CD4-positive, alpha-beta T cell (primary cell): Measurements from ENCODE around the gene GALC. TPM values are rescaled to one million over a fixed set of nuclear protein-coding genes. Genes with fewer than 3 reads are reported as not detected.

Experiments used
- ATAC-seq: fragments of 200-7000 bp; cut with Tn5 transposase; one replicate; pipeline ENCODE4 v1.10.0; 2022; ENCODE audit warnings: mild to moderate bottlenecking; ENCODE audit not compliant: poor library complexity
- CTCF ChIA-PET: fragments of 350-600 bp; sonication (Branson Sonifier 250); formaldehyde crosslinking; loops from one replicate; lab custom pipeline; 2021; ENCODE audit warnings: antibody characterized with exemption, inconsistent platforms; lab: Charles Lee
- POLR2A ChIA-PET: fragments of 350-600 bp; sonication (Branson Sonifier 250); formaldehyde crosslinking; loops from one replicate; lab custom pipeline; 2021; ENCODE audit warnings: antibody characterized with exemption, inconsistent platforms; lab: Charles Lee
- DNase-seq, 14 experiments: peaks; one replicate each; pipeline ENCODE4 v3.0.0-alpha.2; 2013 to 2020; ENCODE audit warnings: mixed read lengths in 2 of 14
- H3K27ac ChIP-seq, 2 donors: one replicate each; pipeline versions ENCODE4 v1.5.1 to v1.7.0; 2013; ENCODE audit warnings: low read length in 2 of 2, low read depth in 1 of 2, mild to moderate bottlenecking in 1 of 2
- H3K27me3 ChIP-seq, 2 experiments: 1 replicate in 1 of 2; 2 replicates in 1 of 2; pipeline versions ENCODE4 v1.6.1 to v1.7.0; 2013; ENCODE audit warnings: low read length in 2 of 2, control low read depth in 1 of 2, mild to moderate bottlenecking in 1 of 2, moderate library complexity in 1 of 2; ENCODE audit not compliant: insufficient read depth in 2 of 2, control insufficient read depth in 1 of 2
- H3K36me3 ChIP-seq: one replicate; pipeline ENCODE4 v1.6.1; 2013; ENCODE audit warnings: low read length, control low read depth; ENCODE audit not compliant: insufficient read depth
- H3K4me1 ChIP-seq: one replicate; pipeline ENCODE4 v1.6.1; 2013; ENCODE audit warnings: low read length, control low read depth; ENCODE audit not compliant: insufficient read depth
- H3K4me3 ChIP-seq: one replicate; pipeline ENCODE4 v1.5.1; 2013; ENCODE audit warnings: mild to moderate bottlenecking, low read length, moderate library complexity
- H3K9me3 ChIP-seq, 2 experiments: 1 replicate in 1 of 2; 2 replicates in 1 of 2; pipeline versions ENCODE4 v1.6.1 to v1.7.0; 2013; ENCODE audit warnings: low read length in 2 of 2, mild to moderate bottlenecking in 2 of 2, control low read depth in 1 of 2, moderate library complexity in 1 of 2; ENCODE audit not compliant: control insufficient read depth in 1 of 2, insufficient read depth in 1 of 2
- H3K27ac Mint-ChIP-seq: one replicate; pipeline ENCODE4 v1.8.0; 2020; ENCODE audit warnings: mixed read lengths
- H3K27me3 Mint-ChIP-seq: one replicate; pipeline ENCODE4 v1.8.0; 2021; ENCODE audit warnings: mixed read lengths
- H3K36me3 Mint-ChIP-seq: one replicate; pipeline ENCODE4 v1.8.0; 2021; ENCODE audit warnings: low read depth, mixed read lengths
- H3K4me1 Mint-ChIP-seq: one replicate; pipeline ENCODE4 v1.8.0; 2021; ENCODE audit warnings: low read depth, mixed read lengths
- H3K4me3 Mint-ChIP-seq: one replicate; pipeline ENCODE4 v1.8.0; 2020; ENCODE audit warnings: mild to moderate bottlenecking, mixed read lengths
- H3K9me3 Mint-ChIP-seq: one replicate; pipeline ENCODE4 v1.8.0; 2020; ENCODE audit warnings: mixed read lengths
- intact Hi-C, 2 experiments: fragments of 100-400 bp; cut with DNase I in 1 of 2; cut with micrococcal nuclease in 1 of 2; formaldehyde crosslinking; loops; one replicate each; pipeline versions ENCODE4 v1.15.1 to v1.9.0; 2023 to 2025; cut with DNase I, micrococcal nuclease
- total RNA-seq, 174 experiments: library from RNA in 2 of 174; stranded (reverse) in 2 of 174; gene quantifications; one replicate each; pipeline ENCODE4 v1.2.3 and lab custom pipeline; 2021 to 2026
- TF ChIP-seq, protein P1 (sequence below): fragments of 200-600 bp; IDR thresholded peaks from one replicate; pipeline ENCODE4 v1.8.0; 2022; ENCODE audit warnings: antibody characterized with exemption, mild to moderate bottlenecking

GALC gene
- total RNA-seq, 2 experiments from 2014 or later: 14.7 to 14.9 TPM

GRCh38 chr14:88013750-88014349 is 20.9 kb upstream of the GALC start:
- Histone ChIP-seq H3K36me3 (peaks cover 35% of the 10 kb centered on the region), H3K27me3 (no peaks in the 10 kb centered on the region), H3K4me3 (no peak overlapping the region), H3K27ac (no peak overlapping the region), H3K9me3 (no peaks in the 10 kb centered on the region), H3K4me1 (peaks cover 15% of the 10 kb centered on the region)
- TF ChIP-seq, protein P1, sequence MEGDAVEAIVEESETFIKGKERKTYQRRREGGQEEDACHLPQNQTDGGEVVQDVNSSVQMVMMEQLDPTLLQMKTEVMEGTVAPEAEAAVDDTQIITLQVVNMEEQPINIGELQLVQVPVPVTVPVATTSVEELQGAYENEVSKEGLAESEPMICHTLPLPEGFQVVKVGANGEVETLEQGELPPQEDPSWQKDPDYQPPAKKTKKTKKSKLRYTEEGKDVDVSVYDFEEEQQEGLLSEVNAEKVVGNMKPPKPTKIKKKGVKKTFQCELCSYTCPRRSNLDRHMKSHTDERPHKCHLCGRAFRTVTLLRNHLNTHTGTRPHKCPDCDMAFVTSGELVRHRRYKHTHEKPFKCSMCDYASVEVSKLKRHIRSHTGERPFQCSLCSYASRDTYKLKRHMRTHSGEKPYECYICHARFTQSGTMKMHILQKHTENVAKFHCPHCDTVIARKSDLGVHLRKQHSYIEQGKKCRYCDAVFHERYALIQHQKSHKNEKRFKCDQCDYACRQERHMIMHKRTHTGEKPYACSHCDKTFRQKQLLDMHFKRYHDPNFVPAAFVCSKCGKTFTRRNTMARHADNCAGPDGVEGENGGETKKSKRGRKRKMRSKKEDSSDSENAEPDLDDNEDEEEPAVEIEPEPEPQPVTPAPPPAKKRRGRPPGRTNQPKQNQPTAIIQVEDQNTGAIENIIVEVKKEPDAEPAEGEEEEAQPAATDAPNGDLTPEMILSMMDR: peak; percentile 62
- POLR2A ChIA-PET: interaction anchor here (3.0 to 4.3 kb wide), 2 partner anchors 8 to 21 kb away, joined by 13 to 27 read pairs; partner anchors contain the start of genes GALC and GPR65
- CTCF ChIA-PET: interaction anchor here (0.9 to 2.6 kb wide), 5 partner anchors 15 to 155 kb away, joined by 3 to 11 read pairs (median 3); partner anchors contain the start of gene GALC
- intact Hi-C loops: loop anchor here (2.0 to 5.0 kb wide), 2 partner anchors 72 to 155 kb away; no protein-coding TSS in a partner anchor
- DNase-seq (peak in 10 of 14 experiments; percentile 7 to 74 (median 26)), ATAC-seq (peak; percentile 52)
- no peaks in the 10 kb centered on the region for H3K9me3 Mint-ChIP-seq
- peaks cover 77% of the 10 kb centered on the region for H3K36me3 Mint-ChIP-seq
- no peak overlapping the region for H3K4me3 Mint-ChIP-seq
- peaks cover 78% of the 10 kb centered on the region for H3K4me1 Mint-ChIP-seq
- H3K27ac Mint-ChIP-seq: peak overlapping the region; percentile 70
- H3K27me3 Mint-ChIP-seq: no peaks in the 10 kb centered on the region

DNA sequence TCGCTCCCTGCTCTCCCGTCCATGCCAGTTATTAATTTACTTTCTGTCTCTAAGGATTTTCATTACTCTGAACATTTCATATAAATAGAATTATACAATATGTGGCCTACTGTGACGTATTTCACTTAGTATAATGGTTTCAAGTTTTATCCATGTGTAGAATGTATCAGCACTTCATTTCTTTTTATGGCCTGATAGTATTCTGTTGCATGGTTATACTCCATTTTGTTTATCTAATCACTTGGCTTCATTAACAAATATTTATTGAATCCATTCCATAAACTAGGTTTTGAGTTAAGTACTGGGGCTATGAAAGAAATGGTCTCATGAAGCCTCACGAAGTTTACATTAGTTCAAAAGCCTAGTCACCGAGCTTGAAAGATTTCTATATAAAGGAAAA is 19.5 kb upstream of the GALC start:
- intact Hi-C loops: loop anchor here (2.0 to 5.0 kb wide), 2 partner anchors 70 to 156 kb away; no protein-coding TSS in a partner anchor
- Histone ChIP-seq H3K4me1 (peaks cover 21% of the 10 kb centered on the region), H3K9me3 (no peaks in the 10 kb centered on the region), H3K27me3 (no peaks in the 10 kb centered on the region), H3K4me3 (no peak overlapping the region), H3K36me3 (peaks cover 35% of the 10 kb centered on the region), H3K27ac (no peak overlapping the region)
- Mint-ChIP-seq H3K4me3 (no peak overlapping the region), H3K27ac (peak overlapping the region; percentile 97), H3K9me3 (no peaks in the 10 kb centered on the region), H3K4me1 (peaks cover 84% of the 10 kb centered on the region), H3K36me3 (peaks cover 77% of the 10 kb centered on the region), H3K27me3 (no peaks in the 10 kb centered on the region)
- DNase-seq (no peak), ATAC-seq (no peak)
- ChIA-PET POLR2A (interaction anchor here (0.6 to 4.3 kb wide), 2 partner anchors 19 to 156 kb away, joined by 6 to 27 read pairs; partner anchors contain the start of gene GALC), CTCF (interaction anchor here (0.6 to 1.6 kb wide), 2 partner anchors 156 to 1722 kb away, joined by 4 read pairs; no protein-coding TSS in a partner anchor)
- TF ChIP-seq, protein P1: no peak

- Mint-ChIP-seq H3K27ac (peak overlapping the region; percentile 97), H3K4me3 (peak overlapping the region; percentile 60), H3K27me3 (no peaks in the 10 kb centered on the region), H3K4me1 (peaks cover 89% of the 10 kb centered on the region), H3K9me3 (no peaks in the 10 kb centered on the region), H3K36me3 (peaks cover 72% of the 10 kb centered on the region)
- Histone ChIP-seq H3K9me3 (no peaks in the 10 kb centered on the region), H3K27ac (peak overlapping the region in 1 of 2 donors; percentile 3), H3K27me3 (no peaks in the 10 kb centered on the region), H3K4me3 (no peak overlapping the region), H3K36me3 (peaks cover 25% of the 10 kb centered on the region), H3K4me1 (peaks cover 21% of the 10 kb centered on the region)
- POLR2A ChIA-PET: no interaction called here
- CTCF ChIA-PET: no interaction called here
- TF ChIP-seq, protein P1: no peak
- DNase-seq (no peak), ATAC-seq (no peak)
- intact Hi-C loops: loop anchor here in 1 of 2 experiments (5.0 kb wide), 1 partner anchor 68 kb away; no protein-coding TSS in a partner anchor
Observed at GRCh38 chr14:88010331-88010730, 17.3 kb upstream of the GALC start.
